Gastroesophageal sphincter (tissue), 4 donors: ENCODE data around the gene GNG12. TPM values are rescaled to one million over a fixed set of nuclear protein-coding genes. Genes with fewer than 3 reads are reported as not detected.

ENCODE experiments used
- ATAC-seq: fragments of 150-250 bp; one replicate; pipeline ENCODE4 v1.9.1; 2016; ENCODE audit warnings: mild to moderate bottlenecking, moderate library complexity
- H3K27ac ChIP-seq, 4 donors: fragments of 200-600 bp; sonication (generic) in 3 of 4; 1 replicate in 3 of 4; 2 replicates in 1 of 4; pipeline ENCODE4 v1.5.1; 2016 to 2019
- H3K27me3 ChIP-seq: fragments of 200-600 bp; sonication (generic); one replicate; pipeline ENCODE4 v1.5.1; 2019
- H3K36me3 ChIP-seq, 2 donors: fragments of 200-600 bp; sonication (generic); one replicate each; pipeline ENCODE4 v1.5.1; 2019; ENCODE audit warnings: control low read depth in 1 of 2
- H3K4me1 ChIP-seq, 3 donors: fragments of 200-600 bp; sonication (generic); 1 replicate in 2 of 3; 2 replicates in 1 of 3; pipeline ENCODE4 v1.5.1; 2016 to 2019; ENCODE audit warnings: control low read depth in 2 of 3
- H3K4me3 ChIP-seq, 2 donors: fragments of 200-600 bp; sonication (generic); one replicate each; pipeline ENCODE4 v1.5.1; 2019; ENCODE audit warnings: mild to moderate bottlenecking in 1 of 2, moderate library complexity in 1 of 2
- H3K9me3 ChIP-seq, 3 donors: fragments of 200-600 bp; sonication (generic); one replicate each; pipeline ENCODE4 v1.5.1; 2017 to 2019; ENCODE audit warnings: control low read depth in 2 of 3
- EP300 ChIP-seq: sonication (generic); formaldehyde crosslinking; IDR thresholded peaks from one replicate; pipeline ENCODE4 v1.6.1; 2017; ENCODE audit warnings: antibody characterized with exemption, mild to moderate bottlenecking
- POLR2A ChIP-seq, 2 donors: fragments of 450-650 bp; IDR thresholded peaks; one replicate each; pipeline ENCODE4 v1.6.1; 2017; ENCODE audit warnings: antibody characterized with exemption in 2 of 2, mild to moderate bottlenecking in 2 of 2, moderate library complexity in 1 of 2
- POLR2AphosphoS5 ChIP-seq: sonication (generic); formaldehyde crosslinking; IDR thresholded peaks from one replicate; pipeline ENCODE4 v1.6.1; 2017; ENCODE audit warnings: antibody characterized with exemption
- WGBS, 2 donors: methylation state at CpG; one replicate each; pipeline ENCODE4 v1.1.5; 2018; ENCODE audit warnings: low coverage in 1 of 2; 5-methylcytosine and 5-hydroxymethylcytosine counted together
- total RNA-seq, 4 donors: library from RNA; depleted of rRNA; stranded (reverse); fragments of >200 nt; gene quantifications; one replicate each; pipeline ENCODE4 v1.1.0, GENCODE V29; 2016
- TF ChIP-seq, protein P1 (sequence below), 4 experiments: fragments of 200-600 bp in 2 of 4; fragments of 450-650 bp in 2 of 4; sonication (generic) in 1 of 4; IDR thresholded peaks; one replicate each; pipeline ENCODE4 v1.5.1; 2017 to 2019; ENCODE audit warnings: antibody characterized with exemption in 4 of 4, mild to moderate bottlenecking in 2 of 4, moderate library complexity in 2 of 4

GNG12 gene
- total RNA-seq, 4 donors from 2014 or later, result 135 to 175 (median 149) TPM

GRCh38 chr1:67824766-67825165, 8.5 kb downstream of the GNG12 start:
- ATAC-seq, result no peak
- Histone ChIP-seq H3K9me3 (no peaks in the 10 kb centered on the region), H3K4me1 (peaks cover 11 to 86% (median 17%) of the 10 kb centered on the region in 3 donors), H3K27me3 (no peaks in the 10 kb centered on the region), H3K27ac (peak overlapping the region; percentile 15 to 76 (median 21)), H3K4me3 (no peak overlapping the region), H3K36me3 (no peaks in the 10 kb centered on the region)
- no peak for TF ChIP-seq POLR2AphosphoS5
- no peak for TF ChIP-seq EP300
- no peak for TF ChIP-seq POLR2A (IDR thresholded peaks at IDR 0.05)
- TF ChIP-seq, protein P1, sequence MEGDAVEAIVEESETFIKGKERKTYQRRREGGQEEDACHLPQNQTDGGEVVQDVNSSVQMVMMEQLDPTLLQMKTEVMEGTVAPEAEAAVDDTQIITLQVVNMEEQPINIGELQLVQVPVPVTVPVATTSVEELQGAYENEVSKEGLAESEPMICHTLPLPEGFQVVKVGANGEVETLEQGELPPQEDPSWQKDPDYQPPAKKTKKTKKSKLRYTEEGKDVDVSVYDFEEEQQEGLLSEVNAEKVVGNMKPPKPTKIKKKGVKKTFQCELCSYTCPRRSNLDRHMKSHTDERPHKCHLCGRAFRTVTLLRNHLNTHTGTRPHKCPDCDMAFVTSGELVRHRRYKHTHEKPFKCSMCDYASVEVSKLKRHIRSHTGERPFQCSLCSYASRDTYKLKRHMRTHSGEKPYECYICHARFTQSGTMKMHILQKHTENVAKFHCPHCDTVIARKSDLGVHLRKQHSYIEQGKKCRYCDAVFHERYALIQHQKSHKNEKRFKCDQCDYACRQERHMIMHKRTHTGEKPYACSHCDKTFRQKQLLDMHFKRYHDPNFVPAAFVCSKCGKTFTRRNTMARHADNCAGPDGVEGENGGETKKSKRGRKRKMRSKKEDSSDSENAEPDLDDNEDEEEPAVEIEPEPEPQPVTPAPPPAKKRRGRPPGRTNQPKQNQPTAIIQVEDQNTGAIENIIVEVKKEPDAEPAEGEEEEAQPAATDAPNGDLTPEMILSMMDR (IDR thresholded peaks at IDR 0.05), result no peak
- WGBS, 2 donors, result 71 to 100% methylated on average over 1 of the region's 1 CpG

GRCh38 chr1:67823615-67824014, 9.7 kb downstream of the GNG12 start:
- H3K27ac ChIP-seq, result peak overlapping the region; percentile 48 to 76 (median 62)
- H3K9me3 ChIP-seq, result no peaks in the 10 kb centered on the region
- peaks cover 15 to 89% (median 17%) of the 10 kb centered on the region in 3 donors for H3K4me1 ChIP-seq
- peak overlapping the region in 1 of 2 donors; percentile 10 for H3K4me3 ChIP-seq
- TF ChIP-seq, protein P1 (IDR thresholded peaks at IDR 0.05), result no peak
- peak; percentile 78 for TF ChIP-seq POLR2AphosphoS5
- TF ChIP-seq EP300, result no peak
- peak; percentile 46 for ATAC-seq
- 35 to 55% methylated on average over 4 of the region's 4 CpGs for WGBS, 2 donors
- H3K27me3 ChIP-seq, result no peaks in the 10 kb centered on the region
- no peaks in the 10 kb centered on the region for H3K36me3 ChIP-seq

GRCh38 chr1:67821263-67821662, 12.0 kb downstream of the GNG12 start:
- H3K4me3 ChIP-seq, result no peak overlapping the region
- H3K4me1 ChIP-seq, result peaks cover 21 to 100% (median 23%) of the 10 kb centered on the region in 3 donors
- no peaks in the 10 kb centered on the region for H3K9me3 ChIP-seq
- no peak overlapping the region for H3K27ac ChIP-seq
- H3K36me3 ChIP-seq, result no peaks in the 10 kb centered on the region
- WGBS, 2 donors, result 78 to 89% methylated on average over 3 to 4 of the region's 4 CpGs
- no peaks in the 10 kb centered on the region for H3K27me3 ChIP-seq
- ATAC-seq, result no peak
- no peak for TF ChIP-seq POLR2AphosphoS5
- TF ChIP-seq EP300, result no peak
- TF ChIP-seq POLR2A (IDR thresholded peaks at IDR 0.05), result no peak
- TF ChIP-seq, protein P1 (IDR thresholded peaks at IDR 0.05), result no peak

DNA sequence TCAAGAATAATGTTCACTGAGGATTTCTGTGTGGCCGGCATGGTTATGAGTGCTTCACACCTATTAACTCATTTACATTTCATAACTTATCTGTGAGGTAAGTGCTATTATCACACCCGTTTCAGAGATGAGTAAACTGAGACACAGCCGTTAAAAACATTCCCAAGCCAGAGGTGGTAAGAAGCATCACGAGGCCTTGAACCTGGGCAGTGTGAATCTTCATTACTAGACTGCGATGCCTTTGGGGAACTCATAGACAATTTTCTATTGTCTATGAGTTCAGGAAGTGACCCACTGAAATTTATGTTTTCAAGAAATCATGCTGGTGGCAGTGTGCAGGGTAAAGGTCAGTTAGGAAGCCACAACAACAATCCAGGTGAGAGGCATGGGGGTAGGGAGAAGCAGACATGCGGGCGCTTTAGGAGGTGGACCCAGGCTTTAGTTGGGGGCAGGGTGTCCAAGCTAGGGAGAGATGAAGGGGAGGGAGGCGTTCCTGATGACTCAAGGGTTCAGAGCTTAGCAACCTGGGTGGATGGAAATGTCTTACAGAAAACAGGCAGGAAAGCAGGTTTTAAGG, 14.5 kb downstream of the GNG12 start:
- peaks cover 27 to 100% (median 30%) of the 10 kb centered on the region in 3 donors for H3K4me1 ChIP-seq
- no peak overlapping the region for H3K4me3 ChIP-seq
- ATAC-seq, result no peak
- no peaks in the 10 kb centered on the region for H3K9me3 ChIP-seq
- WGBS, 2 donors, result 85 to 88% methylated on average over 7 to 8 of the region's 8 CpGs
- H3K27ac ChIP-seq, result no peak overlapping the region
- TF ChIP-seq POLR2A (IDR thresholded peaks at IDR 0.05), result no peak
- TF ChIP-seq EP300, result no peak
- no peaks in the 10 kb centered on the region for H3K27me3 ChIP-seq
- no peaks in the 10 kb centered on the region for H3K36me3 ChIP-seq

DNA sequence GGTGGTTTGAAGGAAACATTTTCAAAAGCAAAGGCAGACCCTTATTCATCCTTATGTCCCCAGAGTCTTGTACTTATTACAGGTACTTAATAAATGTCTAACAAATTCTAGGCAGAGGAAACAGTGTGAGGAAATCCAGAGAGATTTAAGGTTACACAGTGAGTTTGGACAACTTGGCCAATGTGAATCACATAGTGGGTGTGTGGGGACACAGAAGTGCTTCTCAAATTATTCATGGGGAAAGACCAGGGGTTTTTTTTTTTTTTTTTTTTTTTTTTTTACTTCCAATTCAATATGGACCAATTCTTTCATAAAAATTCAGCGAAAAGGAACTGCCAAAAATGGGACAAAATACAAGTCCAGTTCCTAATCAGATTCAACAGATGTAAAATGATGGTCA, 15.1 kb downstream of the GNG12 start:
- 91% methylated on average over 1 of the region's 1 CpG; no CpG with 5 or more reads in 1 of the 2 donors for WGBS, 2 donors
- Histone ChIP-seq H3K9me3 (no peaks in the 10 kb centered on the region), H3K27me3 (no peaks in the 10 kb centered on the region), H3K4me3 (no peak overlapping the region), H3K36me3 (no peaks in the 10 kb centered on the region), H3K4me1 (peaks cover 30 to 100% (median 33%) of the 10 kb centered on the region in 3 donors), H3K27ac (no peak overlapping the region)
- TF ChIP-seq POLR2AphosphoS5 (no peak), EP300 (no peak), POLR2A (IDR thresholded peaks at IDR 0.05) (no peak)
- TF ChIP-seq, protein P1 (IDR thresholded peaks at IDR 0.05), result no peak
- no peak for ATAC-seq
